Activated naive CD8-positive, alpha-beta T cell treated with anti-CD3 and anti-CD28 coated beads for 36 hours (primary cell): Measurements from ENCODE around the gene UNC93B1. TPM values are rescaled to one million over a fixed set of nuclear protein-coding genes. Genes with fewer than 3 reads are reported as not detected.

ENCODE experiments used
- DNase-seq: peaks from one replicate; pipeline ENCODE4 v3.0.0; 2021
- H3K27ac Mint-ChIP-seq: one replicate; pipeline ENCODE4 v1.8.0; 2022; ENCODE audit warnings: mild to moderate bottlenecking, moderate library complexity, mixed read lengths
- H3K27me3 Mint-ChIP-seq: one replicate; pipeline ENCODE4 v1.8.0; 2022; ENCODE audit warnings: mild to moderate bottlenecking, mixed read lengths
- H3K36me3 Mint-ChIP-seq: one replicate; pipeline ENCODE4 v1.8.0; 2021; ENCODE audit warnings: mild to moderate bottlenecking, mixed read lengths
- H3K4me1 Mint-ChIP-seq: one replicate; pipeline ENCODE4 v1.8.0; 2021; ENCODE audit warnings: mixed read lengths
- H3K4me3 Mint-ChIP-seq: one replicate; pipeline ENCODE4 v1.8.0; 2022; ENCODE audit warnings: mild to moderate bottlenecking, moderate library complexity, mixed read lengths
- H3K9me3 Mint-ChIP-seq: one replicate; pipeline ENCODE4 v1.8.0; 2022; ENCODE audit warnings: mixed read lengths
- total RNA-seq, 2 experiments: library from RNA; stranded (reverse); gene quantifications; one replicate each; pipeline ENCODE4 v1.2.3, GENCODE V29; 2021

Gene UNC93B1, protein sequence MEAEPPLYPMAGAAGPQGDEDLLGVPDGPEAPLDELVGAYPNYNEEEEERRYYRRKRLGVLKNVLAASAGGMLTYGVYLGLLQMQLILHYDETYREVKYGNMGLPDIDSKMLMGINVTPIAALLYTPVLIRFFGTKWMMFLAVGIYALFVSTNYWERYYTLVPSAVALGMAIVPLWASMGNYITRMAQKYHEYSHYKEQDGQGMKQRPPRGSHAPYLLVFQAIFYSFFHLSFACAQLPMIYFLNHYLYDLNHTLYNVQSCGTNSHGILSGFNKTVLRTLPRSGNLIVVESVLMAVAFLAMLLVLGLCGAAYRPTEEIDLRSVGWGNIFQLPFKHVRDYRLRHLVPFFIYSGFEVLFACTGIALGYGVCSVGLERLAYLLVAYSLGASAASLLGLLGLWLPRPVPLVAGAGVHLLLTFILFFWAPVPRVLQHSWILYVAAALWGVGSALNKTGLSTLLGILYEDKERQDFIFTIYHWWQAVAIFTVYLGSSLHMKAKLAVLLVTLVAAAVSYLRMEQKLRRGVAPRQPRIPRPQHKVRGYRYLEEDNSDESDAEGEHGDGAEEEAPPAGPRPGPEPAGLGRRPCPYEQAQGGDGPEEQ
- total RNA-seq = 10 to 100 TPM; 11.6 to 13.1 TPM

DNA sequence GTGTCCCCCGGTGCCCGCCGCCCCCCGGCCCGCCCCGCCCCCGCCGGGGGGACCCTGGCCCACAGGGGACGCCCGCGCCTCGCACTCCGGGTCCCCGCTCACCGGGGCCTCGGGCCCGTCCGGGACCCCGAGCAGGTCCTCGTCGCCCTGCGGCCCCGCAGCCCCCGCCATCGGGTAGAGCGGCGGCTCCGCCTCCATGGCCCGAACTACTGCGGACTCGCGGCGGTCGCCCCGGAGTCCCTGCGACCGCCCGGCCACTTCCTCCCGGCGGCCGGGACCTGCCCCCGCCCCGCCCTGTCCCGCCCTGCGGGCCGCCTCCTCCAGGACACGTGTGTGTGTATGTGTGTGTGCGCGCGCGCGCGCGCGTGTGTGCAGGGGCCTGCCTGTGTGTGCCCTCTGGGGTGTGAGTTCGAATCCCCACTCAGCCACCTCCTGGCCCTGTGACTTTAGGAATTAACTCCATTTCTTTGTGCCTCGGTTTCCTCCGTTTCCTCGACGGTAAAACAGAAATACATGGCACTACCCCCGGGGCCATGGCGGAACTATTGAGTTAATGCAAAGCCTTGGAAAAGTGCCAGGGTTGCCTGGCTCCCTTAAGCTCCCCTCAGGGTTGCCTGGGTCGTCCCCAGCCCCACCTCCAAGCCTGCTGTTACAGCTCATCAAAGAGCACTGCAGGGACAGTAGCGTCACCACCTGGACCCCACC is at the start of gene UNC93B1:
Gene UNC93B1, minus strand, starts transcription at position 252 of the 705 bp plus-strand sequence. Its CDS starts 54 bp downstream, at position 198.
- peak; percentile 87 for DNase-seq
- peak within 1 kb of the TSS; percentile 78 for H3K4me3 Mint-ChIP-seq
- H3K27me3 Mint-ChIP-seq = no peaks in the 10 kb centered on the region
- H3K27ac Mint-ChIP-seq = peak within 1 kb of the TSS; percentile 60
- peaks cover 11% of the 10 kb centered on the region for H3K4me1 Mint-ChIP-seq
- no peaks in the 10 kb centered on the region for H3K9me3 Mint-ChIP-seq
- no peaks in the 10 kb centered on the region for H3K36me3 Mint-ChIP-seq

DNA sequence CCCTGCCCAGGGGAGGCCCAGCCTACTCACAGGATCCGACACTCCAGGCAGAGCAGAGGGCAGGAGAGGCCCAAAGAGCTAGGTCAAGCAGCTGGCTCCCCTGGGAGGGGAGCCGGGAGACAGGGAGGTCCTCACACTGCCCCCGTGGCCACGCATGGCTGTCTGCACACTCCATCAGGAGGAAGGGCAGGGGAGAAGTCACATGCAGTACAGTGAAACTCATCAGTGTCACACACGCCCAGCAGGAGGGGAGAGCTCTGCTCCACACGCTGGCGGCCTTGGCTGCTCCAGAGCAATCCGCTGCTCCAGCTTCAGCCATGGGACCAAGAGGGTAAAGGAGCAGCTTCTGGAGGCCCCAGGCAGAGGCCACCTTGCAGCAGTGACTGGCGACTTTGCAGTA is 49.2 kb upstream of the UNC93B1 start:
- no peak for DNase-seq
- no peak overlapping the region for H3K27ac Mint-ChIP-seq
- no peaks in the 10 kb centered on the region for H3K27me3 Mint-ChIP-seq
- H3K4me1 Mint-ChIP-seq = no peaks in the 10 kb centered on the region
- no peak overlapping the region for H3K4me3 Mint-ChIP-seq
- no peaks in the 10 kb centered on the region for H3K36me3 Mint-ChIP-seq
- no peaks in the 10 kb centered on the region for H3K9me3 Mint-ChIP-seq

DNA sequence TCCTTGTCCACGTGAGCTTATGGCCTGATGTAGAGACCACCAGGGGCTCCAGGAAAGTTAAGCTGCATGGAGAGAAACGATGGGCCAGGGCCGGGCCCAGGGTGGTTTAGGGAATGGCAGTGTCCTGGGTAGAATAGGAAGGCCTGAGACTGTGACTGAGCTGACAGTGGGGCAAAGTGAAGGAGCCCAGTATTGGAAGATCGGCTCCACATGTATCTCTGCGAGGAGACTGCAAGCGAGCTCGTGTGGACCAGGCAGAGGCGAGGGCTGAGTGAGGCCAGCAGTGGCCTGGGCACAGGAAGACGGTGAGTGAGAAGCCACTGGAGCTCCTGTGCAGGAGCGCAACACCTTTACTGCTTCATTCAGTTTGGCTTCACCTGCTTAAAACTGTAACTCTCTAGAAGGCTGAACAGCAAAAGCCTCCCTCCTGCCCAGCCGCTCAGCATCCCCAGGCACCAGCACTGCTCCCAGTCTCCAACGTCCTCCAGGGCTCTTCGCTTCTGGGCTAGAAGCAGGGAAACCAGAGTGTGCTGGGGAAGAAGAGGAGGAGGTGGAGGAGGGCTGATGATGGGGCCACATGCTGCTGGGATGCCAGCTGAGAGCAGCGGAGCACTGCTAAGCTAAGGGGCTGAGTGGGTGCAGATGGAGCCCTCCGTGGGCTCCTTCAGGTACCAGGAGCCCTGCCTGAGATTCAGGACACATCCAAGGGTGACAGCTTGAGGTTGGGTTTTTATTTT is 48.4 kb upstream of the UNC93B1 start:
- no peak overlapping the region for H3K4me3 Mint-ChIP-seq
- no peaks in the 10 kb centered on the region for H3K27me3 Mint-ChIP-seq
- DNase-seq = no peak
- no peak overlapping the region for H3K27ac Mint-ChIP-seq
- no peaks in the 10 kb centered on the region for H3K36me3 Mint-ChIP-seq
- no peaks in the 10 kb centered on the region for H3K4me1 Mint-ChIP-seq
- H3K9me3 Mint-ChIP-seq = no peaks in the 10 kb centered on the region

DNA sequence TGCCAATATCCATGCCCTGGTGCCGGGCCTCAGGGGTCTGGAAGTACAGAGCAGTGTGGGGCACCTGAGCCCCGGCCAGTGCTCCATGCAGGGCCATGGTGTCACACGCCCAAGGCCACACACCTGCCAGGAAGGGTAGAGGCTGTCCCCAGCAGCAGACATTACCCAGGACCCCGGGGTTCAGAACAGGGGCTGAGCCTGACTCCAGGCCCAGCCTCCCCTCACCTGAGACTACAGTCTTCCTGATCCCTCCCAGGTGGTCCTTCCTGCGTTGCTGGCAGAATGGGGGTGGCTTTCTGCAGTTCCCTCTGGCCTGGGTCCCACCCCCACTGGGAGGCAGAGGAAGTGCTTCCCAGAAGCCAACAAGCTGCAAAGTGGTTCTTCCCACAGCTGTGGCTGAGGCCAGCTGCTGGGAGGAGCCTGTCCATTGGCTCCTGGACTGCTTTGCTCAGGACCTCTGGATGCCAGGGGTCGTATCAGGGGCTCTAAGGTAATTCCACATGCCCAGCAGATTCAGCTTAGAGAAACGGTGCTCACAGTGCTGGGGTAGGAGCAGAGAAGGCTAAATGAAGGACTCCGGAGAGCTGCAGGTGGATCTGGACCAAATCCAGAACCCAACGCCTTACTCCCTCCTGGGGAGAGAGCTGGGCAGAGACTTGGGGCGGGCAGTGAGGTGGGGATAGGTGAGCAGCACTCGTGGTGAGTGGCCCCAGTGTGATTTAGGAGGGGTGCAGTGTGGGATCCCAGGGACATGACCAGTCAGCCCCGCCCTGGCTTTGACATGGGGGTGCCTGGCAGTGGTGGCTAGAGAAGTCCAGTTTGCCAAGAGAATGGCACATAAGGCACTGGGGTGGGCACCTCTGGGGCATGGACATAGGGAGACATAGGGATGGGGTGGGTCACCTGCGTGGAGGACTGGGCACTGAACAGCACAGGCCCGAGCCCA is 47.6 kb upstream of the UNC93B1 start:
- H3K36me3 Mint-ChIP-seq = no peaks in the 10 kb centered on the region
- no peak overlapping the region for H3K4me3 Mint-ChIP-seq
- no peaks in the 10 kb centered on the region for H3K4me1 Mint-ChIP-seq
- no peak for DNase-seq
- no peaks in the 10 kb centered on the region for H3K27me3 Mint-ChIP-seq
- H3K27ac Mint-ChIP-seq = no peak overlapping the region
- no peaks in the 10 kb centered on the region for H3K9me3 Mint-ChIP-seq

DNA sequence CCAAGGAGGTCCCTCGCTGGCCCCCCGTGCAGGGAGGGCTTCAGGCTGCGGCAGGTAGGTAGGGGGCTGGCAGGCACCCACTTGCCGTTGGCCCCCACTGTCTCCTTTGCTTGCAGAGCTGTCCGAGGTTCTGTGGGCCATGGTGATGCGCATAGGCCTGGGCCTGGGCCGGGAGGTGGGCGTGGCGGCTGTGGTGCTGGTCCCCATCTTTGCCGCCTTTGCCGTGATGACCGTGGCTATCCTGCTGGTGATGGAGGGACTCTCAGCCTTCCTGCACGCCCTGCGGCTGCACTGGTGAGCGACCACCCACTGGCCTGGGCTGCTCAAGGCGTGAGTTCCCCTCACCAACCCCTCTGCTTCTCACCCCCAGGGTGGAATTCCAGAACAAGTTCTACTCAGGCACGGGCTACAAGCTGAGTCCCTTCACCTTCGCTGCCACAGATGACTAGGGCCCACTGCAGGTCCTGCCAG is 46.5 kb upstream of the UNC93B1 start:
- no peaks in the 10 kb centered on the region for H3K36me3 Mint-ChIP-seq
- no peaks in the 10 kb centered on the region for H3K9me3 Mint-ChIP-seq
- no peak for DNase-seq
- no peak overlapping the region for H3K27ac Mint-ChIP-seq
- no peaks in the 10 kb centered on the region for H3K4me1 Mint-ChIP-seq
- H3K27me3 Mint-ChIP-seq = no peaks in the 10 kb centered on the region
- H3K4me3 Mint-ChIP-seq = no peak overlapping the region

DNA sequence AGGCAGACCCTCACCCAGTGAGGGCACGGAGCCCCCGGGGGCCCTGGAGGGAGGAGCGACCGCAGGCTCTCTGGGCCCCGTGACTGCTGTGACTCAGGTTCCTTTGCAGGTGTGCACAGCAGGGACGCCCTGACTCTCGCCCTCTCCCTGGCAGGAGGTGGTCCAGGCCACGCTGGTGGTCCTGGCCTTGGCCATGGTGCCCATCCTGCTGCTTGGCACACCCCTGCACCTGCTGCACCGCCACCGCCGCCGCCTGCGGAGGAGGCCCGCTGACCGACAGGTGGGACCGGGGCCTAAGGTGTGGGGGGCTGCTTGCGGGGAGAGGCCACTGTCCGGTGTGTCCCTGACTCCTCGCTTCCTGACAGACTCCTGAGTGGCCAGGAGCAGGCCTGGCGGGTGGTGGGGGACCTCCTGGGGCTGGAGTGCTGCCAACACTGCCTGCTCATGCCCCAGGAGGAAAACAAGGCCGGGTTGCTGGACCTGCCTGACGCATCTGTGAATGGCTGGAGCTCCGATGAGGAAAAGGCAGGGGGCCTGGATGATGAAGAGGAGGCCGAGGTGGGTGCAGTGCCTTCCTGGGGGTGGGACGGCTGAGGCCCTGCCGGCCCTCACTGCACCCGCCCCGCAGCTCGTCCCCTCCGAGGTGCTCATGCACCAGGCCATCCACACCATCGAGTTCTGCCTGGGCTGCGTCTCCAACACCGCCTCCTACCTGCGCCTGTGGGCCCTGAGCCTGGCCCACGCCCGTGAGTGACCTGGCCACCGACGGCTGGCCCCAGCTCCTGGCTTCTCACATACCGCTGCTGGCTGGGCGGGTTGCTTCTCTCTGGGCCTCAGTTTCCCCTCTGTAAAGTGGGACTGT is 45.8 kb upstream of the UNC93B1 start:
- DNase-seq = no peak
- Mint-ChIP-seq H3K9me3 (no peaks in the 10 kb centered on the region), H3K27ac (no peak overlapping the region), H3K27me3 (no peaks in the 10 kb centered on the region), H3K4me1 (no peaks in the 10 kb centered on the region), H3K36me3 (peaks cover 3% of the 10 kb centered on the region), H3K4me3 (no peak overlapping the region)

DNA sequence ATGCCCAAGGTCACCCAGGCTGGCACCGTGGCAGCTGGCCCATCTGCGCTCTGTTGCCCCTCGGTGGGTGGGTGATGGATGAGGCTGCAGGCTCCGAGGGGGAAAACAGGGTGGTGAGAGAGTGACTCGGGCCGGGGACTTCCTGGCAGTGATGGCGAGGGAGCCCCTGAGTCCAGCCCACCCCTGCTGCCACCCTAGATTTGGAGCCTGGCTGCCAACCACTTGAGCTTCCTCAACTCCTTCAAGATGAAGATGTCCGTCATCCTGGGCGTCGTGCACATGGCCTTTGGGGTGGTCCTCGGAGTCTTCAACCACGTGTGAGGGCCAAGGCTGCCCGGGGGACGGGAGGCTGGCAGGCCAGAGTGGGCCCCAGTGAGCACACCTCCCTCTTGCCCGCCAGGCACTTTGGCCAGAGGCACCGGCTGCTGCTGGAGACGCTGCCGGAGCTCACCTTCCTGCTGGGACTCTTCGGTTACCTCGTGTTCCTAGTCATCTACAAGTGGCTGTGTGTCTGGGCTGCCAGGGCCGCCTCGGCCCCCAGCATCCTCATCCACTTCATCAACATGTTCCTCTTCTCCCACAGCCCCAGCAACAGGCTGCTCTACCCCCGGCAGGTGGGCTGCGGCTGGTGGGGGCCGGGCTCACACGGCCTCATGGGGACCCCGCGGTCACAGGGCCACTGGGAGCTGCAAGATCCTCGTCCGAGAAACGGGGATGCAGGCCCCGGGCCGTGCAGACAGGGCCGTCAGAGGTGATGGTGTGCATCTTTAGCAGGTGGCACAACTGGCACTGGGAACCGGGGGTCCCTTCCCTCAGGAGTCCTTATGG is 45.0 kb upstream of the UNC93B1 start:
- no peak overlapping the region for H3K27ac Mint-ChIP-seq
- no peaks in the 10 kb centered on the region for H3K4me1 Mint-ChIP-seq
- DNase-seq = no peak
- H3K4me3 Mint-ChIP-seq = no peak overlapping the region
- no peaks in the 10 kb centered on the region for H3K27me3 Mint-ChIP-seq
- no peaks in the 10 kb centered on the region for H3K9me3 Mint-ChIP-seq
- peaks cover 4% of the 10 kb centered on the region for H3K36me3 Mint-ChIP-seq

DNA sequence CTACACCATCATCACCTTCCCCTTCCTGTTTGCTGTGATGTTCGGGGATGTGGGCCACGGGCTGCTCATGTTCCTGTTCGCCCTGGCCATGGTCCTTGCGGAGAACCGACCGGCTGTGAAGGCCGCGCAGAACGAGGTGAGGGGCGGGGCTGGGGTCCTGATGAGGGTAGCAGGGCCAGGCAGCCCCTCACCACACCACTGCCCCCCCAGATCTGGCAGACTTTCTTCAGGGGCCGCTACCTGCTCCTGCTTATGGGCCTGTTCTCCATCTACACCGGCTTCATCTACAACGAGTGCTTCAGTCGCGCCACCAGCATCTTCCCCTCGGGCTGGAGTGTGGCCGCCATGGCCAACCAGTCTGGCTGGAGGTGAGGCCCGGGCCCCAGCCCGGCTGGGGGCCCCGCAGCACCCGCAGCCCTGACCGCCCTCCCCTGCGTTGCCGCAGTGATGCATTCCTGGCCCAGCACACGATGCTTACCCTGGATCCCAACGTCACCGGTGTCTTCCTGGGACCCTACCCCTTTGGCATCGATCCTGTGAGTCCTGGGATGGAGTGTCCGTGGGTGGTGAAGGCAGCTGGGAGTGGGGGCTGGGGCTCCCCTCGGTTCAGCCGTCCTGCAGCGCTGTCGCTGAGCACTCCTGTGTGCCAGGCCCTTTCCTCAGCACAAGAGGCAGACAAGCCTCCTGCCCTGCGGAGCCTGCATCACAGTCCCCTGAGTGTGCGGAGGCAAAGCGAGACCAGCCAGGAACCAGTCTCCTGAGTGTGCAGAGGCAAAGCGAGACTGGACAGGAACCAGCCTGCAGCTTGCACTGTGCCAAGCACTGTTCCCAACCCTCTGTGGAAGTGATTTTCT is 43.8 kb upstream of the UNC93B1 start:
- H3K27ac Mint-ChIP-seq = no peak overlapping the region
- DNase-seq = no peak
- H3K9me3 Mint-ChIP-seq = no peaks in the 10 kb centered on the region
- H3K36me3 Mint-ChIP-seq = peaks cover 4% of the 10 kb centered on the region
- H3K4me1 Mint-ChIP-seq = no peaks in the 10 kb centered on the region
- no peak overlapping the region for H3K4me3 Mint-ChIP-seq
- H3K27me3 Mint-ChIP-seq = no peaks in the 10 kb centered on the region

DNA sequence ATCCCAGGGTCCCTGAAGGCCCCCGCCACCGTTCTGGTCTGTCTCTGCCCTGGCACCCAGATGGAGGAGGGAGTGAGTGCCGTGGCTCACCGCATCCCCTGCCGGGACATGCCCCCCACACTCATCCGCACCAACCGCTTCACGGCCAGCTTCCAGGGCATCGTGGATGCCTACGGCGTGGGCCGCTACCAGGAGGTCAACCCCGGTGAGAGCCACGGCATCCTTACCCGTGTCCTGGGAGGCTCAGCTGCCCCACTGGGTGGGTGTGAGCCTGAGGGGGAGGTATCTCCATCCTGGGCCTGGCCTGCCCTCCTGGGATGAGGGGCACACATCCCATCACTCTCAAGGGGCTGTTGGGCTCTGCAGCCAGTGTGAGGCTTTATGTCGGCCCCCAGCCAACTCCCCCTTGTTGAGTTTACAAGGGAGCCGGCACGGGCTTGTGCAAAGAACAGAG is 41.0 kb upstream of the UNC93B1 start:
- H3K27me3 Mint-ChIP-seq = no peaks in the 10 kb centered on the region
- H3K36me3 Mint-ChIP-seq = peaks cover 8% of the 10 kb centered on the region
- DNase-seq = no peak
- peaks cover 9% of the 10 kb centered on the region for H3K4me1 Mint-ChIP-seq
- H3K27ac Mint-ChIP-seq = no peak overlapping the region
- H3K4me3 Mint-ChIP-seq = no peak overlapping the region
- H3K9me3 Mint-ChIP-seq = no peaks in the 10 kb centered on the region

DNA sequence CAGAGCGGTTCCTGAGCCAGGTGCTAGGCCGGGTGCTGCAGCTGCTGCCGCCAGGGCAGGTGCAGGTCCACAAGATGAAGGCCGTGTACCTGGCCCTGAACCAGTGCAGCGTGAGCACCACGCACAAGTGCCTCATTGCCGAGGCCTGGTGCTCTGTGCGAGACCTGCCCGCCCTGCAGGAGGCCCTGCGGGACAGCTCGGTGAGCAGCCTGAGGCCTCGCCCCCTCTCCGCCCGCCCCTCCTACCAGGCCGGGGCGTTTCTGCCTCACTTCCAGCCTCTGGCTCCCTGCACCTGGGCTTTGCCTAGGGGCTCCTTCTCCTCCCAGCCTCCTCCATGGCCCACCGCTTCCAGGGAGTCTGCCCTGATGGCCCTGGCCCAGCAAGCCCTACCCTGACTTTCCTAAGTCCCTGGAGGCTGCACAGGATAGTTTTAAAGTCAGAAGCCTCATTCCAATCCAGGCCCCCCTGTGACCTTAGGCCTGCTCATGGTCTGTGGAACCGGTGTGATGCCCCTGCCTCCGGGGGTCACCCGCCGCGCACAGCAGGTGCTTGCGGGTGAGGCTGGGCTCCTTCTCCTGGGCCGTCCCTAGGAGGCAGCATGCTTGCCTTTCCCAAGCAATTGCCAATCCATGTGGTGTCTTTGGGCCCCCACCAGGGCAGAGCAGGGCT is 40.4 kb upstream of the UNC93B1 start:
- DNase-seq = no peak
- no peaks in the 10 kb centered on the region for H3K27me3 Mint-ChIP-seq
- H3K4me1 Mint-ChIP-seq = peaks cover 10% of the 10 kb centered on the region
- H3K4me3 Mint-ChIP-seq = no peak overlapping the region
- no peaks in the 10 kb centered on the region for H3K9me3 Mint-ChIP-seq
- peaks cover 8% of the 10 kb centered on the region for H3K36me3 Mint-ChIP-seq
- H3K27ac Mint-ChIP-seq = no peak overlapping the region

DNA sequence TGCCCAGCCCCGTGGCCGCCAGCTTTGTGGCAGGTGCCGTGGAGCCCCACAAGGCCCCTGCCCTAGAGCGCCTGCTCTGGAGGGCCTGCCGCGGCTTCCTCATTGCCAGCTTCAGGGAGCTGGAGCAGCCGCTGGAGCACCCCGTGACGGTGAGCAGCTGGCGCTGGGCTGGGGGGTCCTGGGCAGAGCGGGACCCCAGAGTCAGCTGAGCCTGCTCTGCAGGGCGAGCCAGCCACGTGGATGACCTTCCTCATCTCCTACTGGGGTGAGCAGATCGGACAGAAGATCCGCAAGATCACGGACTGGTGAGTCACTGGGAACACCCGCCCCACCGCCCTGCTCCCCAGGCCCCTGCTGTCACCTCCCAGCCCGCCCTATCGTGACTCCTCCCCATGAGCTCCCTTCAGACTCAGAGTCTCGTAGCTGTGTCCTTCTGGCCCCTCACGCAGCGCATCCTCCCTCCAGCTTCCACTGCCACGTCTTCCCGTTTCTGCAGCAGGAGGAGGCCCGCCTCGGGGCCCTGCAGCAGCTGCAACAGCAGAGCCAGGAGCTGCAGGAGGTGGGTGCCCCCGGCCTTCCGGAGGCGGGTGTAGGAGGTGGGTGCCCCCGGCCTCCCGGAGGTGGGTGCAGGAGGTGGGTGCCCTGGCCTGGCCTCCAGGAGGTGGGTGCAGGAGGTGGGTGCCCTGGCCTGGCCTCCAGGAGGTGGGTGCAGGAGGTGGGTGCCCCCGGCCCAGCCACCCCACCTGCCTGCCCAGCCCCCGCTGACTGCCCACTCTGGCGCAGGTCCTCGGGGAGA is 39.6 kb upstream of the UNC93B1 start:
- H3K27me3 Mint-ChIP-seq = no peaks in the 10 kb centered on the region
- H3K27ac Mint-ChIP-seq = no peak overlapping the region
- H3K36me3 Mint-ChIP-seq = peaks cover 8% of the 10 kb centered on the region
- no peak overlapping the region for H3K4me3 Mint-ChIP-seq
- no peak for DNase-seq
- no peaks in the 10 kb centered on the region for H3K9me3 Mint-ChIP-seq
- peaks cover 10% of the 10 kb centered on the region for H3K4me1 Mint-ChIP-seq
